ENCODE measurements around the gene SH3TC2.
"Not testable (repeated sequence)": the region's sequence is repeated elsewhere in the genome, so short reads cannot be mapped to it uniquely, and the experiment has no call there.

SH3TC2 gene

GRCh38 chr5:149063017-149063687, at the start of gene SH3TC2:
Gene SH3TC2 (minus strand): TSS chr5:149063062. CDS start chr5:149063022, 40 bp downstream.
- DNase-seq: no peak

DNA sequence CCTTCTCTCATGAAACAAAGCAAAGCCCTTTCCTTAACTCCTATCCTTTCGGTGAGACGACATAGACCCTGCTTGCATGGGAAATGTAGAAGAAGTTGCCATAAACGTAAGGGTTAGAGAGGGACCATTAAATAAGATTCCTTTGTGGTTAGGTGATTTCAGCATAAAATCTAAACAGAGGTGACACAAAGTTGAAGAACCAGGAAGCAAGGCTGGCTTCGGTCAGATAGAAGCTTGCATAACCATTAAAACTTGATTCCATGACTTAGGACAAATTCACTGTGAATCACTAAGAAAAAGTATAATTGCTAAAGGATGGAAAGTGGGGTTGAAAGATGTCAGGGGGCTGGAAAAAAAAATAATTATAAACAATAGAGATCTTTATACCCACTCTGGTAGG, 47.5 kb upstream of the SH3TC2 start:
- DNase-seq: no peak

- no peak for DNase-seq
Measured at GRCh38 chr5:149108651-149109280, 45.9 kb upstream of the SH3TC2 start.

DNA sequence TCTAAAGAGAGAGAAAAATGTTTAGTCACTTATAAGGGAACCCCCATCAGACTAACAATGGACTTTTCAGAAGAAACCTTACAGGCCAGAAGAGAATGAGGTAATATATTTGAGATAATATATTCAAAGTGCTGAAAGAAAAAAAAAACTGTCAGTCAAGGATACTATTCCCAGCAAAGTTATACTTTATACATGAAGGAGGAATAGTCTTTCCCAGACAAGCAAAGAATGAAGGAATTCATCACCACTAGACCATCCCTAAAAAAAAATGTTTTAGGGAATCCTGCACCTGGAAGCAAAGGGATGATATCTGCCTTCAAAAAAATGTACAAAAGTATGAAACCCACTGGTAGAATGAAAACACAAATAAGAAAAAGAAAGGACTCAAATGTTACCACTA, 37.5 kb upstream of the SH3TC2 start:
- no peak for DNase-seq

GRCh38 chr5:149099920-149100319, 37.1 kb upstream of the SH3TC2 start:
- no peak for DNase-seq

DNA sequence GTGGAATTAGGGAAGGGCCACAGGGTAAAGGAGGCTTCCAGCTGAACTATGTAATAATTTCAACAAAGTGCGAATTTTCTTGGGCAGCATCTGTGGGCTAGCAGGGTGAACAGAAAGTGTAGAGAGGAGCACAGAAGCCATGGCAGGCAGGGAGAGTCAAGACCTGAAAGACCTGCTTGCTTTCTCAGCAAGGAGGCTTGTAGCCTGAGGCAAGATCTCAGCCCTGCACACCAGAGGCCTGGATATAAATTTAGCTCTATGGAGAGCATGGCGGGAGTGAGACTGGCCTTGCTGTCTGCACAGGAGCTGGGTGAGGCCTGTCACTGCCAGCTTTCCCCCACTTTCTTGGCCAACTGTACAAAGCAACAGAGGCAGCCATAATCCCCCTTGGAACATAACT, 32.1 kb upstream of the SH3TC2 start:
- DNase-seq: no peak

DNA sequence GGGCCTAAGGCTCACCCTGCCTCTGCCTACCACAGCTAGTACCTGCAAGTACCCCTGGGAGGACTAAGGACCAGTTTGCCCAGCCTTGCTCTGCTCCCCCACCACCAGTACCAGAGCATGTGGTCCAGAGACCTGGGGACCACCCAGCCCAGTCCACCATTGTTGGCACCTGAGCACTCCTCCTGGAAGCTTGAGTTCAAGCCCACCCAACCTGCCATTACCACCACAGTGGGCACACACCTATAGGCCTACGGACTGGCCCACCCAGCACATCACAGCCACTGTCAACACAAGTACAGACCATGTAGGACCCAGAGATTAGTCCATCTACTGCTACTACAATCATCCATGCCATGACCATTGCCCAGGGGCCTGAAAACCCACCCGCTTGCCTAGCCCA, 30.8 kb upstream of the SH3TC2 start:
- DNase-seq: no peak

DNA sequence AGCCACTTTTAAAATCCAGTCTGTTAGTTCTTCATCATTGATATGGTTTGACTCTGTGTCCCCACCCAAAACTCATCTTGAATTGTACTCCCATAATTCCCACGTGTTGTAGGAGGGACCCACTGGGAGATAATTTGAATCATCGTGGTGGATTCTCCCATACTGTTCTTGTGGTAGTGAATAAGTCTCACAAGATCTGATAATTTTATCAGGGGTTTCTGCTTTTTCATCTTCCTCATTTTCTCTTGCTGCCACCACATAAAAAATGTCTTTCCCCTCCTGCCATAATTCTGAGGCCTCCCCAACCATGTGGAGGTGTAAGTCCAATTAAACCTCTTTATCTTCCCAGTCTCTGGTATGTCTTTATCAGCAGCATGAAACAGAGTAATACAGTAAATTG, 26.9 kb upstream of the SH3TC2 start:
- no peak for DNase-seq

GRCh38 chr5:149088686-149089085, 25.8 kb upstream of the SH3TC2 start:
- DNase-seq: no peak

DNA sequence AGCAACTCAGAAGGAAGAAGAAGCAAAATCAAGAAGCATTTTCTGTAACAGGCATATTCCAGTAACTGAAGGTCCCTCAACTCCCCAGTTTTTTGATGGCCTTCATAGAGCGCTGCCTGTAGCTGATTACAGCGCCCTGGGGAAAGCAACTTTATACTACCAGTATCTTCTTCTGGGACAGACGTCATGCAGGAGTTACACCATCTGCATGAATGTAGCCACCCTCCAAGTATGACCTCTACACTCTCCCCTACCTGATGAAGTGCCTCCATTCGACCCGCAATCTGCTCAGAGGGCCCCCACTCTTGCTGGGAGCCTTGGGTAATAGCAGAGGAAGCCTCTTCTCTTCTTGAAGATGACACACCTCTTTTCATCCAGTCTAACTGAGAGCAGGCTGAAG, 21.0 kb upstream of the SH3TC2 start:
- no peak for DNase-seq

GRCh38 chr5:149082271-149082670, 19.4 kb upstream of the SH3TC2 start:
- no peak for DNase-seq

DNA sequence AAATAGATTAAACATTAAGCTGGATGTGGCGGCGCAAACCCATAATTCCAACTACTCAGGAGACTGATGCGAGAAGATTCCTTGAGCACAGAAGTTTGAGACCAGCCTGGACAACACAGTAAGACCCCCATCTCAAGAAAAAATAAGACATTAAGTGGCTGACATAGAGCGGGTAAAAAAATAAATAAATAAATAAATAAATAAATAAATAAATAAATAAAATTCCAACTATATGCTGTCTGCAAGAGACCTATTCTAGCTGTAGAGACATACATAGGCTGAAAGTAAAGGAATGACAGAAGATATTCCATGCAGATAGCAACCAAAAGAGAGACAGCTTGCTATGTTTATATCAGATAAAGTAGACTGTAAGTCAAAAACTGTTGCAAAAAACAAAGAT, 17.4 kb upstream of the SH3TC2 start:
- no peak for DNase-seq

GRCh38 chr5:149079883-149080282, 17.0 kb upstream of the SH3TC2 start:
- no peak for DNase-seq

DNA sequence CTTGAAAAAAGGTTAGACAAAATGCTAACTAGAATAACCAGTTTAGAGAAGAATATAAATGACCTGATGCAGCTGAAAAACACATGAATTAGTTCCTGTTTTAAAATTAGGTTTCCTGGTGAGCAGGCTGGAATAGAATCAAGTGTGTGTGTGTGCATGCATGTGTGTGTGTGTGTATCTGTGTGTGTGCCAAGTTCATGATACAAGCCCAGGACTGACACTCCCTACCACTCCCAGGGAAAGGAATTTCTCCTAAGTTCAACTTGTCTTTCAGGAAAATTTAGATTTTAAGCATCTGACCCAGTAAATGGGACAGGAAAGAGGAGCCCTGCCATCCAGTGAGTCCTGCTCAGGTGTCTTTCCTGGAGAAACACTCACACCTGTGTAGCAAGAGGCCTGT, 11.2 kb upstream of the SH3TC2 start:
- DNase-seq: not testable (repeated sequence)

DNA sequence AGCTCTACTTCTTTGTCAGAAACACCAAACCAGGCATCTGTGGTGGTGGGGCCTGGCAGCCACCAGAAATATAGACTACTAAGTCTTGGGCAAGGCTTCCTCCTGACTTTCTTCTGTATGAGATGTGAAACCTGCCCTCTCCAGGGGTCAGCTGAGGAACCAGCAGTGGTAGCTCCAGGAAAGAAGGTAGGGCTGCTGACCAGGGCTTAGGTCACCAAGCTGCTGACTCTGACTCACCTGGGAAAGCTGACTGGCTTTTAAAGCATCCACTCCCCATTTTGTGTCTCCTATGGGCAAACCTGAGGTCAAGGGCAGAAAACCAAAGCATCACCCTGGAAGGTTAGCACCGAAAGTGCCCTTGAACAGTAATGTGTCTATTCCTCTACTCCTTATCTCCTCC, 10.4 kb upstream of the SH3TC2 start:
- DNase-seq: no peak

- no peak for DNase-seq
Measured at GRCh38 chr5:149072791-149073190, 9.9 kb upstream of the SH3TC2 start.

- DNase-seq: no peak
Measured at GRCh38 chr5:149072376-149072775, 9.5 kb upstream of the SH3TC2 start.

- no peak for DNase-seq
Measured at GRCh38 chr5:149071756-149072155, 8.9 kb upstream of the SH3TC2 start.

DNA sequence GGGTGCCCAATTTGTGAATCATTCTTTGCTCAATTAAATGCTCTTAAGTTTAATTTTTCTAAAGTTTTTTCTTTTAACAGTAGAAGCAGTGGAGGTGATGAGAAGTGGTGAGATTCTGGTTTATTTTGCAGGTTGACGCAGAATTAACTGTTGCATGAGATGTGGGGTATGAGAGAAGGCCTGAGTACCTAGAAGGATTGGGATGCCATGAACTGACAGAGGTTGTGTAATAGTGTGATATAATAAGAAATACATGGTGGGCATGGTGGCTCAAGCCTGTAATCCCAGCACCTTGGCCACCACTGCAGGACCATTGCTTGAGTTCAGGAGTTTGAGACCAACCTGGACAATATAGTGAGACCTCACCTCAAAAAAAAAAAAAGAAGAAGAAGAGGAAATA, 8.4 kb upstream of the SH3TC2 start:
- DNase-seq: no peak

- DNase-seq: no peak
Measured at GRCh38 chr5:149069711-149070110, 6.8 kb upstream of the SH3TC2 start.

DNA sequence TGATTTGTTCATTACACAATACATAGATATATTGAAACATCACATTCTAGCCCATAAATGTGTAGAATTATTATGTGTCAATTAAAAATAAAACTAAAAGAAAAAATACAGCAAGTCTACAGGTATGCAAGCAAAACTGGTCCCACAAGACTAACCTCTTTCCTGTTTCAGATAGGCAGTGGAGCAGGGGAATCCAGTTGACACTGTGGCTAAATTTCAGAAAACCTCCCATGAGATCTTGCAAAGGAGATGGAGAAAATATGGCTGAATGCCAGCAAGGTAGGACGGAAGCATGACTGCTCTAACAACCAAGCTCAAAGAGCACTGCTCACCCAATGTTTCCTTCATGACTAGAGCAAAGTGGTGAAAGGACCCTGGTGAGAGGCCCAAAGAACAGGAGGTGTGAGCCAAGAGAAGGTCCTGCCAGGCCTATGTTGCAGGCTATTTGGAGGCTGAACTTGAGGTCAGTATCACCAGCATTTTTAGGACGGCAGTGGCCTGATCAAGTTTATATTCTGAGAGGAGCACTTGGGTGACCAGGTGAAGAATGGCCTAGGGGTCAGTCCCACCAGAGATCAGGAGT, 1.1 kb upstream of the SH3TC2 start:
- DNase-seq: no peak

- no peak for DNase-seq
Measured at GRCh38 chr5:149062371-149063016, 368 bp downstream of the SH3TC2 start.

- DNase-seq: no peak
Measured at GRCh38 chr5:149061341-149061740, 1.5 kb downstream of the SH3TC2 start.

DNA sequence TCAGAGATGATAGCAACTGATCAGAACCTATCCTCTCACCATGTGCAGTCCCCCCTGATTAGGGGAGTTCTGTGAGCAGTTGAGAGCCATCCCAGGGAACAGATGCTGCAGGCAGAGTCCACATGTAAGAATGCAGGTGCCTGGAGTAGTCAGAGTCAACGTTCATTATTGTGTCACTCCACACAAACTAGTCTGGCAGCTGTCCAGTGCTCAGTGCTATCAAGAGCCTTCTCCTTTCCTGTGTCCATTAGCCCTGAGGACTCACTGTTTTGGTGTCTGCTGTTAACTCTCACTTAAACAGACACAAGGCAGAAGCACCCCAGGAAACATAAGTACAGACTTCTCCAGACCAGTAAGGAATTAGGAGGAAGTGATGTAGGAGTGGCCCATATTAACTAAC, 2.5 kb downstream of the SH3TC2 start:
- DNase-seq: peak in 1 of 2 experiments; percentile 2
